GM19035 (cell line): ENCODE measurements around the gene HEATR5A.
"Not testable (repeated sequence)": the region's sequence is repeated elsewhere in the genome, so short reads cannot be mapped to it uniquely, and the experiment has no call there.

Source experiments
- ATAC-seq: cut with Tn5 transposase; IDR thresholded peaks from one replicate; pipeline ENCODE4 v1.9.1; 2021; ENCODE audit not compliant: unreplicated experiment

The HEATR5A gene

GRCh38 chr14:31261859-31262731 is 158.3 kb downstream of the HEATR5A start:
- ATAC-seq, result no peak

- ATAC-seq, result no peak
Observed at GRCh38 chr14:31261523-31261858, 158.9 kb downstream of the HEATR5A start.

DNA sequence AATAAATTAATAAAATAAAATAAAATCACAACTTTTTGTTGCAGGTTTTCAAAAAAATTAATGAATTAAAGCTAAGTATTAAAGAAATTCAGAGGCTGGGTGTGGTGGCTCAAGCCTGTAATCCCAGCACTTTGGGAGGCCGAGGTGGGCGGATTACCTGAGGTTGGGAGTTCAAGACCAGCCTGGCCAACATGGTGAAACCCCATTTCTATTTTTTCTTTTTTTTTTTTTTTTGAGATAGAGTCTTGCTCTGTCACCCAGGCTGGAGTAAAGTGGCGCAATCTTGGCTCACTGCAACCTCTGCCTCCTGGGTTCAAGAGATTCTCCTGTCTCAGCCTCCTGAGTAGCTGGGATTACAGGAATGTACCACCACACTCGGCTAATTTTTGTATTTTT is 161.3 kb downstream of the HEATR5A start:
- ATAC-seq, result not testable (repeated sequence)

DNA sequence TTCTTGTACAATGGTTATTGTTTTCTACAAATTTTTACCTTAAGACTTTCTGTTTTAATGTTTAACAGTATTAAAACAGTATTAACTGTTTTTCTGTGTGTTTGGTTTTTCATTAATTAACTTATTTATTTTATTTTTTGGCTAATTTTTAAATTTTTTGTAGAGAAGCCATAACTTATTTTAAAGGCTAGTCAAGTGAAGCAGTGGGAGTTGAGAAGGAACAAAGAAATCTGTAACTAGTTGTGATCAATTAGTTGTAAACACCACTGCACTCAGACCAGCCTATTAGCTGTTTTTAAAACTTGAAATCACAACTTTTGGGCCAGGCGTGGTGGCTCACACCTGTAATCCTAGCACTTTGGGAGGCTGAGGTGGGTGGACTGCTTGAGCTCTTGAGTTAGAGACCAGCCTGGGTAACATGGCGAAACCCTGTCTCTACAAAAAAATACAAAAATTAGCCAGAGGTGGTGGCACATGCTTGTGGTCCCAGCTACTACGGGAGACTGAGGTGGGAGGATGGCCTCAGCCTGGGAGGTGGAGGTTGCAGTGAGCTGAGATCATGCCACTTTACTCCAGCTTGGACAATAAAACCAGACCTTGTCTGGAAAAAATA is 161.8 kb downstream of the HEATR5A start:
- no peak for ATAC-seq

GRCh38 chr14:31257554-31258426 is 162.6 kb downstream of the HEATR5A start:
- not testable (repeated sequence) for ATAC-seq

- no peak for ATAC-seq
Observed at GRCh38 chr14:31257244-31257553, 163.2 kb downstream of the HEATR5A start.

- ATAC-seq, result no peak
Observed at GRCh38 chr14:31256534-31257243, 163.7 kb downstream of the HEATR5A start.

GRCh38 chr14:31255918-31256317 is 164.4 kb downstream of the HEATR5A start:
- not testable (repeated sequence) for ATAC-seq

DNA sequence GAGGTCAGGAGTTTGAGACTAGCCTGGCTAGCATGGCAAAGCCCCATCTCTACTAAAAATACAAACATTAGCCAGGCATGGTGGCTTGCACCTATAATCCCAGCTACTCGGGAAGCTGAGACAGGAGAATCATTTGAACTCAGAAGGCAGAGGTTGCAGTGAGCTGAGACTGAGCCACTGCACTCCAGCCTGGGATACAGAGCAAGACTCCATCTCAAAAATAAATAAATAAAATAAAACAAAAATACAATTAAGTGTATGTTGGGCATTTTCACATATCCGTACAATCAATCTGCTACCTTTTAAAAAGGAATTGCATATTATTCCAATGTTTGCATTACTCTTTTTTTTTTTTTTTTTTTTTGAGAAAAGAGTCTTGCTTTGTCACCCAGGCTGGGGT is 165.1 kb downstream of the HEATR5A start:
- no peak for ATAC-seq

DNA sequence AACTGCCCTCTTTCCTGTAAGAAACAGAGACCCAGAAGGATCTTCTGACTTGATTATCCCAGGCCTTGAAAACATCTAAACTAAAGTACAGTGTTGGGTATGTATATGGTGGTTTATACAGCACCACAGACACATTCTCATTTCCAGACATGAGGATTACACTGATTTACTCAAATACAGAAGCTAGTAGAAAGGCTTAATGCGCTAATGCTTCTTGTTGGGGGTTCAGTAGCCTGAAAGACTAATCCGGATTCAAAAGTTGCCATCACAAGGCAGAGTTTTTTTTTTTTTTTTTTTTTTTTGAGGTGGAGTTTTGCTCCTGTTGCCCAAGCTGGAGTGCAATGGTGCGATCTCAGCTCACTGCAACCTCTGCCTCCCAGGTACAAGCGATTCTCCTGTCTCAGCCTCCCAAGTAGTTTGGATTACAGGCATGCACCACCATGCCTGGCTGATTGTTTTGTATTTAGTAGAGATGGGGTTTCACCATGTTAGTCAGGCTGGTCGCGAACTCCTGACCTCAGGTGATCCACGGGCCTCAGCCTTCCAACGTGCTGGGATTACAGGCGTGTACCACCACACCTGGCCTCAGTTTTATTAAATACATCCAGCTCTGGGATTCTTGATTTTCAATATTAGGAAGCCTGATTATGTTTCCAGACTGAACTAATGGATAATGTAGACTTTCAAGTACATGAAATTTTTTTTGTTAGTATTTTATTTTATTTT is 166.4 kb downstream of the HEATR5A start:
- ATAC-seq, result no peak

- ATAC-seq, result no peak
Observed at GRCh38 chr14:31252865-31253264, 167.5 kb downstream of the HEATR5A start.

- ATAC-seq, result no peak
Observed at GRCh38 chr14:31251028-31251958, 169.1 kb downstream of the HEATR5A start.

DNA sequence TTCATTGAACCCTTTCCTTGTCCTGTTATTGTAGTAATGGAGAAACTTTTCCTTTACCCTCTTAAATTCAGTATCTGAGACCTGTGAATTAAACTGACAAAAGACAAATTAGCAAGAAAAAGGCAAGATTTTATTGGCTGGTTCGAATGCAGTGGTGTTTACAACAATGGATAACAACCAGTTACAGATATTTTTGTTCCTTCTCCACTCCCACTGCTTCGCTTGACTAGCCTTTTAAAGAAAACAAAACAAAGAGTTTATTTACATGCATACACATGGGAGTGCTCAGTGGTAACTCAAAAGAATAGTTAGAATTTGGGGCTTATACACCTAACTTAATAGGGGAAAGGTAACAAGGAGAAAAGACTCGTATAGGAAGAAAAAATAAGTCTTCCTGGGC is 175.7 kb downstream of the HEATR5A start:
- no peak for ATAC-seq

- no peak for ATAC-seq
Observed at GRCh38 chr14:31243860-31244259, 176.5 kb downstream of the HEATR5A start.

DNA sequence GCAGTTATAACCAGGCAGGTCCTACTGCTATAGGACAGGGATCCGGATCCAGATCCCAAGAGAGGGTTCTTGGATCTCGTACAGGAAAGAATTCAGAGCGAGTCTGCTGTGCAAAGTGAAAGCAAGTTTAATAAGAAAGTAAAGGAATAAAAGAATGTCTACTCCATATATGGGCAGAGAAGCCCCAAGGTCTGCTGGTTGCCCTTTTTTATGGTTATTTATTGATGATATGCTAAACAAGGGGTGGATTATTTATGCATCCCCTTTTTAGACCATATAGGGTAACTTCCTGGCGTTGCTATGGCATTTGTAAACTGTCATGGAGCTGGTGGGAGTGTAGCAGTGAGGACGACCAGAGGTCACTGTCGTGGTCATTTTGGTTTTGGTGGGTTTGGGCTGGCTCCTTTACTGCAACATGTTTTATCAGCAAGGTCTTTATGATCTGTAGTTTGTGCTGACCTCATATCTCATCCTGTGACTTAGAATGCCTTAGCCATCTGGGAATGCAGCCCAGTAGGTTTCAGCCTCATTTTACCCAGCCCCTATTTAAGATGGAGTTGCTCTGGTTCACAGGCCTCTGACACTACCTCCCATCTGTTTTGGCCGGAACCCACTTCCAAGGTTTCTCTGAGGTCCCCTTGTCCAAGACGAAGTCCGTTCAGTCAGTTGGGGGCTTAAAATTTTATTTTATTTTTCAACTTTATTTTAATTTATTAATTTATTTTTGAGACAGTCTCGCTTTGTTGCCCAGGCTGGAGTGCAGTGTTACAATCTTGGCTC is 178.0 kb downstream of the HEATR5A start:
- ATAC-seq, result not testable (repeated sequence)
